ENCODE results near the gene FHIT. TPM values are rescaled to one million over a fixed set of nuclear protein-coding genes. Genes with fewer than 3 reads are reported as not detected.

The FHIT gene
- polyA plus RNA-seq, 1 donor, result 35.8 TPM

- Histone ChIP-seq H3K9me3 (ENCODE audit: control insufficient read depth, low read depth, low read length) (no peaks in the 10 kb centered on the region), H3K4me1 (ENCODE audit: control insufficient read depth, insufficient read depth, low read length) (peaks cover 5% of the 10 kb centered on the region), H3K27ac (ENCODE audit: low read length) (no peak overlapping the region), H3K36me3 (ENCODE audit: control insufficient read depth, insufficient read depth, low read length) (no peaks in the 10 kb centered on the region), H3K4me3 (ENCODE audit: low read length) (no peak overlapping the region), H3K27me3 (ENCODE audit: control insufficient read depth, insufficient read depth, low read length) (no peaks in the 10 kb centered on the region)
- no peak for DNase-seq
- WGBS (ENCODE audit: insufficient coverage, low lambda C conversion rate), result 89% methylated on average over 1 of the region's 4 CpGs
Measured at GRCh38 chr3:59754456-59755129, 1496.7 kb downstream of the FHIT start.

GRCh38 chr3:59753808-59754450 lies 1497.3 kb downstream of the FHIT start:
- no peak for DNase-seq
- Histone ChIP-seq H3K9me3 (ENCODE audit: control insufficient read depth, low read depth, low read length) (no peaks in the 10 kb centered on the region), H3K36me3 (ENCODE audit: control insufficient read depth, insufficient read depth, low read length) (no peaks in the 10 kb centered on the region), H3K4me3 (ENCODE audit: low read length) (no peak overlapping the region), H3K4me1 (ENCODE audit: control insufficient read depth, insufficient read depth, low read length) (no peaks in the 10 kb centered on the region), H3K27me3 (ENCODE audit: control insufficient read depth, insufficient read depth, low read length) (no peaks in the 10 kb centered on the region), H3K27ac (ENCODE audit: low read length) (no peak overlapping the region)
- WGBS (ENCODE audit: insufficient coverage, low lambda C conversion rate), result 94% methylated on average over 3 of the region's 7 CpGs

GRCh38 chr3:59752925-59753324 lies 1498.3 kb downstream of the FHIT start:
- H3K36me3 ChIP-seq (ENCODE audit: control insufficient read depth, insufficient read depth, low read length), result no peaks in the 10 kb centered on the region
- no peak overlapping the region for H3K27ac ChIP-seq (ENCODE audit: low read length)
- DNase-seq, result no peak
- no peaks in the 10 kb centered on the region for H3K9me3 ChIP-seq (ENCODE audit: control insufficient read depth, low read depth, low read length)
- H3K4me3 ChIP-seq (ENCODE audit: low read length), result no peak overlapping the region
- H3K27me3 ChIP-seq (ENCODE audit: control insufficient read depth, insufficient read depth, low read length), result no peaks in the 10 kb centered on the region
- no peaks in the 10 kb centered on the region for H3K4me1 ChIP-seq (ENCODE audit: control insufficient read depth, insufficient read depth, low read length)

- H3K36me3 ChIP-seq (ENCODE audit: control insufficient read depth, insufficient read depth, low read length), result no peaks in the 10 kb centered on the region
- no peak for DNase-seq
- no peaks in the 10 kb centered on the region for H3K27me3 ChIP-seq (ENCODE audit: control insufficient read depth, insufficient read depth, low read length)
- H3K4me3 ChIP-seq (ENCODE audit: low read length), result no peak overlapping the region
- WGBS (ENCODE audit: insufficient coverage, low lambda C conversion rate), result 100% methylated on average over 1 of the region's 4 CpGs
- H3K27ac ChIP-seq (ENCODE audit: low read length), result no peak overlapping the region
- H3K4me1 ChIP-seq (ENCODE audit: control insufficient read depth, insufficient read depth, low read length), result no peaks in the 10 kb centered on the region
- no peaks in the 10 kb centered on the region for H3K9me3 ChIP-seq (ENCODE audit: control insufficient read depth, low read depth, low read length)
Measured at GRCh38 chr3:59751606-59752005, 1499.6 kb downstream of the FHIT start.

GRCh38 chr3:59750391-59750790 lies 1500.9 kb downstream of the FHIT start:
- no peak overlapping the region for H3K4me3 ChIP-seq (ENCODE audit: low read length)
- 78% methylated on average over 1 of the region's 1 CpG for WGBS (ENCODE audit: insufficient coverage, low lambda C conversion rate)
- no peak for DNase-seq
- H3K27me3 ChIP-seq (ENCODE audit: control insufficient read depth, insufficient read depth, low read length), result no peaks in the 10 kb centered on the region
- no peak overlapping the region for H3K27ac ChIP-seq (ENCODE audit: low read length)
- H3K36me3 ChIP-seq (ENCODE audit: control insufficient read depth, insufficient read depth, low read length), result no peaks in the 10 kb centered on the region
- no peaks in the 10 kb centered on the region for H3K9me3 ChIP-seq (ENCODE audit: control insufficient read depth, low read depth, low read length)
- no peaks in the 10 kb centered on the region for H3K4me1 ChIP-seq (ENCODE audit: control insufficient read depth, insufficient read depth, low read length)

GRCh38 chr3:59749291-59749690 lies 1502.0 kb downstream of the FHIT start:
- Histone ChIP-seq H3K9me3 (ENCODE audit: control insufficient read depth, low read depth, low read length) (no peaks in the 10 kb centered on the region), H3K4me3 (ENCODE audit: low read length) (no peak overlapping the region), H3K27me3 (ENCODE audit: control insufficient read depth, insufficient read depth, low read length) (no peaks in the 10 kb centered on the region), H3K36me3 (ENCODE audit: control insufficient read depth, insufficient read depth, low read length) (no peaks in the 10 kb centered on the region), H3K4me1 (ENCODE audit: control insufficient read depth, insufficient read depth, low read length) (no peaks in the 10 kb centered on the region), H3K27ac (ENCODE audit: low read length) (no peak overlapping the region)
- no peak for DNase-seq
- WGBS (ENCODE audit: insufficient coverage, low lambda C conversion rate), result no CpG with 5 or more reads among the region's 6 CpGs

- no peaks in the 10 kb centered on the region for H3K4me1 ChIP-seq (ENCODE audit: control insufficient read depth, insufficient read depth, low read length)
- no peak overlapping the region for H3K27ac ChIP-seq (ENCODE audit: low read length)
- no CpG with 5 or more reads among the region's 3 CpGs for WGBS (ENCODE audit: insufficient coverage, low lambda C conversion rate)
Measured at GRCh38 chr3:59746585-59746984, 1504.7 kb downstream of the FHIT start.

GRCh38 chr3:59737241-59737640 lies 1514.0 kb downstream of the FHIT start:
- Histone ChIP-seq H3K9me3 (ENCODE audit: control insufficient read depth, low read depth, low read length) (no peaks in the 10 kb centered on the region), H3K36me3 (ENCODE audit: control insufficient read depth, insufficient read depth, low read length) (no peaks in the 10 kb centered on the region), H3K27me3 (ENCODE audit: control insufficient read depth, insufficient read depth, low read length) (no peaks in the 10 kb centered on the region), H3K27ac (ENCODE audit: low read length) (no peak overlapping the region), H3K4me3 (ENCODE audit: low read length) (no peak overlapping the region), H3K4me1 (ENCODE audit: control insufficient read depth, insufficient read depth, low read length) (no peaks in the 10 kb centered on the region)
- no CpG with 5 or more reads among the region's 3 CpGs for WGBS (ENCODE audit: insufficient coverage, low lambda C conversion rate)
- DNase-seq, result no peak

More at GRCh38 chr3:59746585-59746984, 1504.7 kb downstream of the FHIT start:
- H3K9me3 ChIP-seq (ENCODE audit: control insufficient read depth, low read depth, low read length), result no peaks in the 10 kb centered on the region
- DNase-seq, result no peak
- no peak overlapping the region for H3K4me3 ChIP-seq (ENCODE audit: low read length)
- H3K27me3 ChIP-seq (ENCODE audit: control insufficient read depth, insufficient read depth, low read length), result no peaks in the 10 kb centered on the region
- no peaks in the 10 kb centered on the region for H3K36me3 ChIP-seq (ENCODE audit: control insufficient read depth, insufficient read depth, low read length)

- Histone ChIP-seq H3K4me3 (ENCODE audit: low read length) (no peak overlapping the region), H3K27me3 (ENCODE audit: control insufficient read depth, insufficient read depth, low read length) (no peaks in the 10 kb centered on the region), H3K36me3 (ENCODE audit: control insufficient read depth, insufficient read depth, low read length) (no peaks in the 10 kb centered on the region), H3K27ac (ENCODE audit: low read length) (no peak overlapping the region), H3K4me1 (ENCODE audit: control insufficient read depth, insufficient read depth, low read length) (no peaks in the 10 kb centered on the region), H3K9me3 (ENCODE audit: control insufficient read depth, low read depth, low read length) (no peaks in the 10 kb centered on the region)
- 83% methylated on average over 1 of the region's 4 CpGs for WGBS (ENCODE audit: insufficient coverage, low lambda C conversion rate)
- peak in 1 of 2 donors; percentile 15 for DNase-seq
Measured at GRCh38 chr3:59734061-59734460, 1517.2 kb downstream of the FHIT start.

- Histone ChIP-seq H3K36me3 (ENCODE audit: control insufficient read depth, insufficient read depth, low read length) (no peaks in the 10 kb centered on the region), H3K27ac (ENCODE audit: low read length) (no peak overlapping the region), H3K4me3 (ENCODE audit: low read length) (no peak overlapping the region), H3K9me3 (ENCODE audit: control insufficient read depth, low read depth, low read length) (no peaks in the 10 kb centered on the region), H3K4me1 (ENCODE audit: control insufficient read depth, insufficient read depth, low read length) (no peaks in the 10 kb centered on the region), H3K27me3 (ENCODE audit: control insufficient read depth, insufficient read depth, low read length) (no peaks in the 10 kb centered on the region)
- no CpG with 5 or more reads among the region's 6 CpGs for WGBS (ENCODE audit: insufficient coverage, low lambda C conversion rate)
- DNase-seq, result no peak
Measured at GRCh38 chr3:59733041-59733809, 1518.0 kb downstream of the FHIT start.

Measured in large intestine (tissue), 3 donors.